Nephron progenitor cell (in vitro differentiated cells): Measurements from ENCODE around the gene GRAMD2B.

ENCODE experiments used
- DNase-seq: peaks from one replicate; pipeline ENCODE4 v3.0.0; 2021
- H3K27ac Mint-ChIP-seq: 2 replicates; pipeline ENCODE4 v1.8.0; 2021; ENCODE audit warnings: mild to moderate bottlenecking, moderate library complexity, mixed read lengths
- H3K27me3 Mint-ChIP-seq: 2 replicates; pipeline ENCODE4 v1.8.0; 2021; ENCODE audit warnings: mild to moderate bottlenecking, low read depth, mixed read lengths; ENCODE audit not compliant: poor library complexity
- H3K36me3 Mint-ChIP-seq: 2 replicates; pipeline ENCODE4 v1.8.0; 2021; ENCODE audit warnings: low read depth, mixed read lengths
- H3K4me1 Mint-ChIP-seq: 2 replicates; pipeline ENCODE4 v1.8.0; 2021; ENCODE audit warnings: mixed read lengths
- H3K4me3 Mint-ChIP-seq: 2 replicates; pipeline ENCODE4 v1.8.0; 2021; ENCODE audit warnings: mild to moderate bottlenecking, moderate library complexity, mixed read lengths
- H3K9me3 Mint-ChIP-seq: 2 replicates; pipeline ENCODE4 v1.8.0; 2021; ENCODE audit warnings: mild to moderate bottlenecking, moderate library complexity, mixed read lengths
- CTCF ChIP-seq: fragments of 200-600 bp; sonication (generic); IDR thresholded peaks from 2 replicates; pipeline ENCODE4 v1.5.0; 2021; ENCODE audit warnings: antibody characterized with exemption

Gene GRAMD2B

GRCh38 chr5:126486332-126486731, 63.1 kb downstream of the GRAMD2B start:
- Mint-ChIP-seq H3K4me3 (no peak overlapping the region), H3K9me3 (peaks cover 6% of the 10 kb centered on the region), H3K4me1 (peaks cover 53% of the 10 kb centered on the region), H3K27ac (no peak overlapping the region), H3K36me3 (peaks cover 59% of the 10 kb centered on the region), H3K27me3 (no peaks in the 10 kb centered on the region)
- TF ChIP-seq CTCF, result no peak
- DNase-seq, result no peak

- no peak overlapping the region for H3K4me3 Mint-ChIP-seq
- H3K27me3 Mint-ChIP-seq, result no peaks in the 10 kb centered on the region
- H3K27ac Mint-ChIP-seq, result no peak overlapping the region
- DNase-seq, result no peak
- no peak for TF ChIP-seq CTCF
- H3K36me3 Mint-ChIP-seq, result peaks cover 57% of the 10 kb centered on the region
- peaks cover 6% of the 10 kb centered on the region for H3K9me3 Mint-ChIP-seq
- peaks cover 55% of the 10 kb centered on the region for H3K4me1 Mint-ChIP-seq
Measured at GRCh38 chr5:126487596-126487995, 64.4 kb downstream of the GRAMD2B start.

GRCh38 chr5:126488443-126489065, 65.3 kb downstream of the GRAMD2B start:
- Mint-ChIP-seq H3K4me3 (no peak overlapping the region), H3K9me3 (no peaks in the 10 kb centered on the region), H3K4me1 (peaks cover 54% of the 10 kb centered on the region), H3K27ac (peak overlapping the region; percentile 48), H3K36me3 (peaks cover 48% of the 10 kb centered on the region), H3K27me3 (no peaks in the 10 kb centered on the region)
- no peak for TF ChIP-seq CTCF
- DNase-seq, result no peak

DNA sequence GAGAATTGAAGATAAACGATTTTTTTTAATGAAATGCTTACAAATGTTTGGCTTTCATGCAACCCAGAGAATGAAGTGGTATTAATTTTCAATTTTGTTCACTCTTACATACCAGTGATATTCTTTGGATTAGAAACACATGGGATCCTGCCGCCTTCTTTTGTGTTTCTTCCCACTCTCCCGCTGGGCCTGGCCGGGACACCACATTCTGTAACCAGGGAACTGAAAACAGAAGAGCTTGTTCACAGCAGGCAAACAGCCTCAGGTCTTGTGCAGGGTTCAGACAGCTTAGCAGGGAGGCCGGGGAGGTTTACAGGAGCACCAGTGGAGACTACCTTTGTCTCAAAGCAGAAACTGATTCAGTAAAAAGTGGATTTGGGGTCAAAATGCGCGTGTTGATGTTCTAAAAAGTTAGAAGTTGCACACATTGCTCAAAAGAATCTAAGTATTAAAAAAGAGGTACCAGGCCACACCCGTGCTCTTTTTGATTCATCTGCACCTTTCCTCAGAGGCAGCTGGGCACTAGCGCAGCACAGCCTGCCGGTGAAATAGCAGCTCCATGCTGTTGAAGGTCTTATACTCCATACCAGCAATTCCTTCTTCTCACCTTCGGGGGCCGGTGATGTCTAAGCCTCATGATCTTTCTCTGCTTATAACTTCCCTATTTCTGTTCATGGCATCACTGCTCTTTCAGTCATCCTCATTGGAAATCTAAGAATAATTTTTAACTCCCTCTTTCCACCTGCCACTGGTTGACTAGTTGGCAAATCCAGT, 67.1 kb downstream of the GRAMD2B start:
- peaks cover 32% of the 10 kb centered on the region for H3K36me3 Mint-ChIP-seq
- H3K27me3 Mint-ChIP-seq, result no peaks in the 10 kb centered on the region
- TF ChIP-seq CTCF, result no peak
- DNase-seq, result peak; percentile 20
- peak overlapping the region; percentile 69 for H3K27ac Mint-ChIP-seq
- H3K4me1 Mint-ChIP-seq, result peaks cover 52% of the 10 kb centered on the region
- no peaks in the 10 kb centered on the region for H3K9me3 Mint-ChIP-seq
- no peak overlapping the region for H3K4me3 Mint-ChIP-seq

GRCh38 chr5:126492939-126493338, 69.7 kb downstream of the GRAMD2B start:
- DNase-seq, result no peak
- no peaks in the 10 kb centered on the region for H3K9me3 Mint-ChIP-seq
- no peaks in the 10 kb centered on the region for H3K27me3 Mint-ChIP-seq
- no peak for TF ChIP-seq CTCF
- peaks cover 52% of the 10 kb centered on the region for H3K4me1 Mint-ChIP-seq
- peak overlapping the region; percentile 82 for H3K27ac Mint-ChIP-seq
- H3K36me3 Mint-ChIP-seq, result peaks cover 9% of the 10 kb centered on the region
- no peak overlapping the region for H3K4me3 Mint-ChIP-seq
